GM13977 (cell line): Measurements from ENCODE around the gene COX10.

Experiments used
- DNase-seq: peaks from one replicate; pipeline ENCODE4 v3.0.0; 2012; ENCODE audit warnings: low spot score
- in situ Hi-C: fragments of 300-500 bp; cut with MboI; formaldehyde crosslinking; loops from one replicate; pipeline ENCODE4 v1.12.0; 2022; ENCODE audit warnings: low sequenced_read_pairs, low pct_unique_long_range_greater_than_20kb, mixed read lengths, inconsistent platforms; ENCODE audit not compliant: unreplicated experiment
- TF ChIP-seq, protein P1 (sequence below): IDR thresholded peaks from 2 replicates; pipeline ENCODE4 v1.5.1; 2012; ENCODE audit warnings: mild to moderate bottlenecking, control low read depth; ENCODE audit not compliant: insufficient read depth; ENCODE audit errors: extremely low read depth, missing control alignments

The COX10 gene

DNA sequence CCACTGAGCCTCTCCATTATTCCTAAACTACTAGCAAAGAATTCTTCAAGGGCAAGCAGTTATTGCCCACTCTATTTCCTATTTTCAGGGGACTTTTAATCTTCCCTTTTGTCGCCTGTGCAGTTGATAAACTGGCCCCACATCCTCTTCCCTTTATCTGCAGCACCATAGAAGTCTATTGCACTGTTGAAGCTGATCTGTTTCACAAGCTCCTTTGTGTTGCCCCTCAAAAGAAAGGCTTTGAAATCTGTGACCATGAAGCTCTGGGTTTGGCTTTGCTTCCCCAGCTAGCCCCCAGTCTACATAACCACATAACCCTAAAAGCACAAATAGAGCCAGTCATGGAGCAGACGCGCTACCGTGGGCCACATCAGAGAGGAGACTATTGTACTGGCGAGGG lies 130.3 kb downstream of the COX10 start:
- TF ChIP-seq, protein P1, sequence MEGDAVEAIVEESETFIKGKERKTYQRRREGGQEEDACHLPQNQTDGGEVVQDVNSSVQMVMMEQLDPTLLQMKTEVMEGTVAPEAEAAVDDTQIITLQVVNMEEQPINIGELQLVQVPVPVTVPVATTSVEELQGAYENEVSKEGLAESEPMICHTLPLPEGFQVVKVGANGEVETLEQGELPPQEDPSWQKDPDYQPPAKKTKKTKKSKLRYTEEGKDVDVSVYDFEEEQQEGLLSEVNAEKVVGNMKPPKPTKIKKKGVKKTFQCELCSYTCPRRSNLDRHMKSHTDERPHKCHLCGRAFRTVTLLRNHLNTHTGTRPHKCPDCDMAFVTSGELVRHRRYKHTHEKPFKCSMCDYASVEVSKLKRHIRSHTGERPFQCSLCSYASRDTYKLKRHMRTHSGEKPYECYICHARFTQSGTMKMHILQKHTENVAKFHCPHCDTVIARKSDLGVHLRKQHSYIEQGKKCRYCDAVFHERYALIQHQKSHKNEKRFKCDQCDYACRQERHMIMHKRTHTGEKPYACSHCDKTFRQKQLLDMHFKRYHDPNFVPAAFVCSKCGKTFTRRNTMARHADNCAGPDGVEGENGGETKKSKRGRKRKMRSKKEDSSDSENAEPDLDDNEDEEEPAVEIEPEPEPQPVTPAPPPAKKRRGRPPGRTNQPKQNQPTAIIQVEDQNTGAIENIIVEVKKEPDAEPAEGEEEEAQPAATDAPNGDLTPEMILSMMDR: no peak
- in situ Hi-C loops: no loop called here
- no peak for DNase-seq

GRCh38 chr17:14200354-14200753 lies 131.1 kb downstream of the COX10 start:
- TF ChIP-seq, protein P1: no peak
- DNase-seq: no peak
- in situ Hi-C loops: no loop called here

- TF ChIP-seq, protein P1: no peak
- in situ Hi-C loops: no loop called here
- no peak for DNase-seq
Observed at GRCh38 chr17:14201021-14201987, 132.0 kb downstream of the COX10 start.

DNA sequence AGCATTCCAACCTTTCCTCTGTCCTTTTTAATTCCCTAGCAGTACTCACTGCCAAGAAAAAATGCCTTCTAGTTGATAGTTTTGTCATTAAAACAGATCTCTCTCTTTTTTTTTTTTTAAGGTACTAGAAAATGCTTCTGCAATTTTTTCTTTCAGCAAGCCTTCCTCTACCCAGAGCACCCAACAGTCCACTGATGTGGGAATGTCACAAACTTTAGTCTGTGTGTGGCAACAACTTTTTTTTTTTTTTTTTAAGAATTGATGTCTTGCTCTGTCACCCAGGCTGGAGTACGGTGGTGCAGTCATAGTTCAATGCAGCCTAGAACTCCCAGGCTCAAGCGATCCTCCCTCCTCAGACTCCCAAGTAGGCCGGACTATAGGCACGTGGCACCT lies 132.7 kb downstream of the COX10 start:
- DNase-seq: no peak
- TF ChIP-seq, protein P1: no peak
- in situ Hi-C loops: no loop called here

DNA sequence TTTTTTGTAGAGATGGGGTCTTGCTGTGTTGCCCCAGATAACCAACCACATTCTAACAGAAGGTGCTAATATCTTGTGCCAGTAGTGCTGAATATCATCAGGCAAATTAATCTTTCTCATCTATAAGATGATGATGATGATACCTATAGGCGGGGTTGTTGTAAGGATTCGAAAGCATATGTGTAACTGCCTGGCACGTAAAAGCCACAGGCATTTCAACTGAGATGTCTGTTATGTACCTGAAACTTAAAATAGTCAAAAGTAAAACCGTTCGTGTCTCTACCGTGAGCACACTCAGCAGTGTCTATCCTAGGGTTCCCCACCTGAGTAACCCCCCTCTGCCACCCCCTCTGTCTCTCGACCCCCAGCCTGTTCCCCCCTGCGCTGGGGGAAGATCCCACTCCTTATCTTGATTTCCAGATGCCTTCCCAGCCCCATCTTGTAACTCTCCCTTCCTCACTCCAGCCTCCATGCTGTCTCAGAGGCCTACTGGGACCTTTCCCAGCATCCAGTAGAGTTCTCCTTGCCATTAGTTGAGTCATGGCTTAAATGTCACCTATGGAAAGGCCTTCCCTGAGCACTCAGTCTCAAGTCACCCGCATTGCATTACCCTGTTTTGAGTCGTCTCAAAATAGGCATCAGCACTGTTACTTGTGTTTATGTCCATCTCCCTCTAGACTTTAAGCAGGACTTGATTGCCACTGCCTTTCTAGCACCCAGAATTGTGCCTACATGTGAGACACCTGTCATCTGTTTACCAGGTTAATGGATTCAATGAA lies 133.3 kb downstream of the COX10 start:
- in situ Hi-C loops: no loop called here
- DNase-seq: no peak
- TF ChIP-seq, protein P1: no peak

- in situ Hi-C loops: no loop called here
- DNase-seq: no peak
- TF ChIP-seq, protein P1: peak; percentile 25
Observed at GRCh38 chr17:14203388-14203787, 134.1 kb downstream of the COX10 start.
